CD4-positive, alpha-beta T cell treated with Interleukin-6 at 100 ng/mL for 8 hours (primary cell): ENCODE results near the gene OCIAD2.
"Not testable (repeated sequence)": the region's sequence is repeated elsewhere in the genome, so short reads cannot be mapped to it uniquely, and the experiment has no call there.

ENCODE experiments used
- DNase-seq: peaks from one replicate; pipeline ENCODE4 v3.0.0-alpha.2; 2020; ENCODE audit warnings: mixed read lengths, low spot score

Gene OCIAD2

DNA sequence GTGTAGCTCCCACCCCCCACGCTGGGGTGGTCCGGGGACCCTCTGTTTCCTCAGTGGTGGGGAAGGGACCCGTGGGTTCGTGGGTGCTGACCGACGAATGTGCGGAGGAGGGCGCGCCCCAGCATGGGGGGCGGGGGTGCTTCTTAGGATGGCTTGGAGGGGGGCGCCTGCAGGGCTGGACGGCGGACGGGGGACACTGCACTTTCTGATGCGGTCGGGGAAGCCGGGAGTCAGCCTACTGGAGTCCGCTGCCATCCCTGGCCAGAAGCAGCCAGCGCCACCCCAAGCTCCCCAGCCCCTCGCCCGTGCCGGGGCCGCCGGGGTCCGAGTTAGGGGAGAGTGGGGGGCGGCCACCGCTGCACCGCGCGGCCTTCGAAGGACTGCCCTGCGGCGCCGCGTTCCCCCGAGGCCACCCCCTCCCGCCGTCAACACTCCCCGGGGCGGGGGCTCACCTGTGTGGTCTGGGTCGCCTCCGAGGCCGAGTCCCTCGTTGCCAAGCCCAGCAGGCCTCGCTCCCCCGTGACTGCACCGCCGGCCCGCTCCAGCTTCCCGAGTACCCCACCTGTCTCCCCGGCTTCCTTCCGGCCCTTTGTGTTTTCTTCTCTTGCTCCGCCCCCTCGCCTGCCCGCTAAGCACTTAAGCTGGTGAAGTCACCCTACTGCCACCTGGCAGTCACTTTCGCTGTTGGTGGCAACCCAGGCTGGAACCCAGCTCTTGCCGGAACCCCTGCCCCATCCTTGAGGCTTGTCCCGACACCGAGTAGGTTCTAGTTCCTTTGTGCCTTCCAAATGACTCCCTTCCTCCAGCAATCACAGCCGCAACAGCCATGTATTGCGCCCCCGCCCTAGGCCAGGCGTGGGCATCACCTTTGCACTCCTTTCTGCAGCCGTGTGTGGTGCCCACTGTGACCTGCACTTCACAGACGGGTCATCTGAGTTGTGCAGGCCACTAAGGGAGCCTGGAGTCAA lies at the start of gene OCIAD2:
Gene OCIAD2, minus strand, starts transcription at position 569 of the 968 bp plus-strand sequence. CDS start 2,225 bp downstream, outside the sequence.
- DNase-seq: peak; percentile 90

DNA sequence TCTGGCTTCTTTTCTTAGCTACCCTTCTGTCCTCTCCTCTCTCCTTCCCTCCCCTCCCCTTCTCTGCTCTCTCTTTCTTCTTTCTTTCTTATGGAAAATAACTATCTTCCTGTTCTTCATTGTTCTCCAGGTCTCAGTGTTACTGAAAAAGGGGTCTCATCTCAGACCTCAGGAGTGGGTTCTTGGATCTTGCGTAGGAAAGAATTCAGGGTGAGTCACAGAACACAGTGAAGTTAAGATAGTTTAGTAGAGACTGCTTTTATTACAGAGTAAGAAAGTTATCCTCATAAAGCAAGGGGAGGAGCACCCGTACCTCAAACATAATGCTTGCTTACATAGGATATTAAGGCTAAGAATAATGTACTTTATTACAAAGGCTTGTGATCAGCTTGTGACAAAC lies 47.7 kb upstream of the OCIAD2 start:
- no peak for DNase-seq

- no peak for DNase-seq
These were observed 43.1 kb upstream of the OCIAD2 start for GRCh38 chr4:48949518-48950219.

DNA sequence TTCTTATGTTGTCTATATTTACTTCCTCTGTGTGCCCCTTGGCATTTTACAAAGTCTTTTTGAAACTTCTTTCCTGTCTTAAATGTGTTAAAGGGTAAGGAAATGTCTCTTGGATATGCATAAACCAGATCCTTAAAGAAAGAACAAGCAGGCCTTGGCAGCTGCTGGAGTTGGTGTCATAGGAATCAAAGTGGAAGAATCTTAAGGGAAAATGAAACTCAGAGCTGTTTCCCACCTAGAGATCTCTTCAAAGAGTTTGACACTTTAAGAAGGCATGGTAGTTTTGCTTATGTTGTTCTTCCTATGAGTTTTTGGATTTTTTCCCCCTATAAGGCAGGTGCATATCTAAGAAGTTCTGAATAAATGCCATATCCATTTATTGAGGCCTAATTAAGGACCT lies 42.5 kb upstream of the OCIAD2 start:
- no peak for DNase-seq

GRCh38 chr4:48947731-48948130 lies 41.2 kb upstream of the OCIAD2 start:
- no peak for DNase-seq

GRCh38 chr4:48945981-48946380 lies 39.4 kb upstream of the OCIAD2 start:
- no peak for DNase-seq

DNA sequence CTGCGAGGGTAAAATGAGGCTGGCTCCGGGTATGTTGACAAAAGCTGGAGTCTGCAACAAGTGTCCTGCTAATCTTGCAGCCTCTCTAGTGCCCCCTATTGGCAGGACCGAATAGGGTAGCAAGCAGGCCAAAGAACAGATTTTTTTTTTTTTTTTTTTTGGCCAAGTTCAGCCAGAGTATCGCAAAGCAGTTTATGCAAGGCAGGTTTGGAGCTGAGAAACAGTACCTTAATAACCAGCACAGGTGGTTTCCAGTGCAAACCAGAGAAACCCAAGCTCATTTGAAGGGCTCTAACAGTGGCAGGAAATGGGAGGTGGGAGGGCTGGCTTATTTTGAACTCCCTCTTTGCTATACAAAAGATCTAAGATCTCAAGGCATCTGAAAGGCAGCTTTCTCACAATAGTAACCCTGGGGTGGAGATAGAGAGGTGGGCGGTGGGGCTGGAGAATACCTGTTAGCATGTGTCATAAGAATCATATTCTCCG lies 38.2 kb upstream of the OCIAD2 start:
- DNase-seq: peak; percentile 48

- no peak for DNase-seq
These were observed 37.7 kb upstream of the OCIAD2 start for GRCh38 chr4:48944252-48944651.

DNA sequence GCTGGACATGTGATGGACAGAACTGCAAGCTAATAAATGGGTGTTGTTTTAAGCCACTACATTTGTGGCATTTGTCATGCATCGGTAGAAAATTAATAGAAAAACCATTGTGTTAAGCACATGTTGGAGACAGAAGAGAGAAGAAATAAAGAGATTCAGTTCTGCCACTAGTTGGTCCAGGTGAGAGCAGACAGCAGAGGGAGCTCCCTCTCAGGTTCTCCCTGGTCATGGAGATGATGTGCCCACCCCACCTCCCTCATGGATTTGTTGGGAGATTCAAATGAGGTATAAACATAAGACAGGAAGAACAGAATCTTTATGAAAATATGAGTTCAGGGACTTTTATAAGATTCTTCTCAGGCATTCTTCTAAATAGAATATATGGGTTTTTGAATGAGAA lies 36.8 kb upstream of the OCIAD2 start:
- no peak for DNase-seq

DNA sequence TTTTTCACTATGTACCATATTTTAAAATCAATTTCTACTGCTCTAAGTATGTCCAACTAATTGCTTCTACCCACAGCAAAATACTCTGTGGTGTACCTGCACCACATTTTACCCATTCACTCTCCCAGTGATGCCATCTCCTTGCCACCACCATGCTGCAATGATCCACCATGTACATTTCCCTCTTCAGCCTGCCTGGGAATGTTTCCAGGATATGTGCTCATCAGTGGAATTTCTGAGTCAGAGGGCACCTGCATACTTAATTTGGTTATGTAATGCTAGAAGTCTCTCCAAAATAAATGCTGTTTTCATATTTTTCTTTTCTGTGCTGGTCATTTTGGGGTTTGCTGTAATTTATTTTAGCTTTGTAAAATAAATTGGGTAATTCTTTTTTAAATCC lies 33.2 kb upstream of the OCIAD2 start:
- no peak for DNase-seq

- no peak for DNase-seq
These were observed 32.3 kb upstream of the OCIAD2 start for GRCh38 chr4:48938831-48939230.

DNA sequence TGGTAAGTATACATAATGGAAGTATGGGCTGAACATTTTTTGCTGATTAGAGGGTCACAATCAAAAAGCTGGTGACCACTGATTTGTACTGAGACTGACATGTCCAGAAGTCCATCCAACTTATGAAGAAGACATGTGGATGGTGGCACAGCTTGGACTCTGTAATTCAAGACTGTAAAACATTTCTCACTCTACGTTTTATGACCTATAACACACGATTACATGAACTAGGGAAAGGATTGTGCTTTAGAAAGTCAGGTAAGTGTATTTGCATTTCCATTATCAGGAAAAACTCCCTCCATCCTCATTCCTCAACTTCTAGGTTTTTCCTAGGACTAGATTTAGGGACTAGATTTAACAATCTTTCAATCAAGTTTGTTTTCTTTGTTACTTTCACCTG lies 30.5 kb upstream of the OCIAD2 start:
- no peak for DNase-seq

- DNase-seq: no peak
These were observed 24.9 kb upstream of the OCIAD2 start for GRCh38 chr4:48931459-48931858.

DNA sequence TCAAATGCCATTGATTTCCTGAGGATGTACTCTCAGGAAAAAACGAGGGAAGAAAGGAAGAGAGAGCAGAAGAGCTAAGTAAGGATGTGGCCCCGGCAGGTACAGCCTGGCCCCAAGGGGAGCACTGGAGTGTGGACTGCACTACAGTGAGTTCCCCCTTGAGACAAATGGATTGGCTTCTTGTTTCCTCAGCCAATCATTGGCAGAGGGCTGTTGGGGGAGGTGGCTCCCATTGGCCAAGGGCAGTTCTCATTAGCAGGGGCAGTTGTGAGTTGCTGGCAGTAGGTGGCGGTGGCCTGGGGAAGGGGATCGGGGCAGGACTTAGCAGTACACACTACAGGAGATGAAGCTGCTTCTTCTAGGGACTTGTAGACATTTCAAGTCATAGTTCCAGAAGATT lies 24.1 kb upstream of the OCIAD2 start:
- DNase-seq: no peak

GRCh38 chr4:48924416-48924815 lies 17.8 kb upstream of the OCIAD2 start:
- no peak for DNase-seq

GRCh38 chr4:48923065-48923464 lies 16.5 kb upstream of the OCIAD2 start:
- not testable (repeated sequence) for DNase-seq

DNA sequence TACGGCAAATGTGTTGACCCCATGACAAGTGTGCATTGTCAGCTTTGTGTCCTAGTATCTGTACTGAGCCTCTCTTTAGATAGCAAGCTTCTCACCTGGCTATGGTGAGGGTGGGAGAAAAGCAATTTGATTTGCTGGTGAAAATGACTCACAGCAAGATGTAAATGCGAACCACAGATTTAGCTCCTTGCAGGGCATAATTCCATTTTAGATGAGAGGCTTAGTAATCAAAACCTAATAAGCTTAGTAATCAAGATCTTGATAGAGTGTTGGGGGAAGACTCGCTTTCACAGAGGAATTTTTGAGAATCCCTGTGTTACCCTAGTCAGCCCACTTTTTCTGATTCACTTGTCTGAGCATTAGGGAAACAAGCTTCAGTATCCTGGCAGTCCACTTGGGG lies 7.7 kb upstream of the OCIAD2 start:
- no peak for DNase-seq

DNA sequence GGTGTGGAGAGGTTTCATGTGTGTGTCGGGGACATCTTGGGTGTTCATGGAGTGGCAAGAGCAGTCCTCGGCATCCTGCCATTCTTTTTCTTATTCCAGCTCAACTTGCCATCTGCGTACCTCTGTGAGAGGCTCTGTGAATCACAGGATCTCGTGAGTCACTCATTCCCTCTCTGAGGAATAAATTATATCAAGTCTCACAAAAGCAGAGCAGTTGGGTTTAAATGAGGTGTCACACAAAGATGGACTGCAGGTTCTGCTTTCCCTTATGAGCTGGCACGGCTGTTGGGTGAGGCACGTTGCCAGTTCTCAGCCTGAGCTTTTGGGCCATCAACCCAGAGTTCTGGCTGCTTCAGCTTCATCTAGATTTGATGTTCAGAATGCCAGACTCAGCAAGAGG lies 6.8 kb upstream of the OCIAD2 start:
- no peak for DNase-seq

- no peak for DNase-seq
These were observed 5.8 kb upstream of the OCIAD2 start for GRCh38 chr4:48912349-48912748.

GRCh38 chr4:48910511-48910910 lies 3.9 kb upstream of the OCIAD2 start:
- DNase-seq: no peak

DNA sequence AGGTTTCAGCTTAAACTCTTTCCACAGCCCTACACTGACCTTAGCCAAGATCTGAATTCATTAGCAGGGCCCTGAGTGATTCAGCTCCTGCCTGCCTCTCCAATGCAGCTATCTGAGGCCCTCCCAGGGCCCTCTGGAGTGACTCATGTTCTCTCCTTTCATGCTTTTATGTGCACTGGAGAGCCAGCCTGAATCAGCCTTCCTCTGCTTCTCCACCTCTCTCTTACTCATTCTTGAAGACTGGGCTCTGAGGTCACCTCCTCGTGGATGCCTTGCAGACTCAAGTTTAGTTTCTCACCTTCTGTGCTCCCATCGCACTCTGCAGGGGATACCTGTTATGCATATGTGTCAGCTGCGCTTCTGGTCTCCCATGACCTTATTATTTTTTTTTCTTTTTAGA lies 3.1 kb upstream of the OCIAD2 start:
- DNase-seq: peak; percentile 27

GRCh38 chr4:48908687-48909086 lies 2.1 kb upstream of the OCIAD2 start:
- DNase-seq: no peak
